ENCODE measurements around the gene INPP4A.

Gene INPP4A

GRCh38 chr2:98518101-98518500, 73.4 kb downstream of the INPP4A start:
- TF ChIP-seq, protein P1, sequence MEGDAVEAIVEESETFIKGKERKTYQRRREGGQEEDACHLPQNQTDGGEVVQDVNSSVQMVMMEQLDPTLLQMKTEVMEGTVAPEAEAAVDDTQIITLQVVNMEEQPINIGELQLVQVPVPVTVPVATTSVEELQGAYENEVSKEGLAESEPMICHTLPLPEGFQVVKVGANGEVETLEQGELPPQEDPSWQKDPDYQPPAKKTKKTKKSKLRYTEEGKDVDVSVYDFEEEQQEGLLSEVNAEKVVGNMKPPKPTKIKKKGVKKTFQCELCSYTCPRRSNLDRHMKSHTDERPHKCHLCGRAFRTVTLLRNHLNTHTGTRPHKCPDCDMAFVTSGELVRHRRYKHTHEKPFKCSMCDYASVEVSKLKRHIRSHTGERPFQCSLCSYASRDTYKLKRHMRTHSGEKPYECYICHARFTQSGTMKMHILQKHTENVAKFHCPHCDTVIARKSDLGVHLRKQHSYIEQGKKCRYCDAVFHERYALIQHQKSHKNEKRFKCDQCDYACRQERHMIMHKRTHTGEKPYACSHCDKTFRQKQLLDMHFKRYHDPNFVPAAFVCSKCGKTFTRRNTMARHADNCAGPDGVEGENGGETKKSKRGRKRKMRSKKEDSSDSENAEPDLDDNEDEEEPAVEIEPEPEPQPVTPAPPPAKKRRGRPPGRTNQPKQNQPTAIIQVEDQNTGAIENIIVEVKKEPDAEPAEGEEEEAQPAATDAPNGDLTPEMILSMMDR (IDR thresholded peaks at IDR 0.05; ENCODE audit: low read depth, low read length) = 0 out of 2 replicates have a peak, but pooled peaks have one; percentile 13
- no peak overlapping the region for H3K4me3 ChIP-seq (ENCODE audit: low read depth, low read length)

GRCh38 chr2:98519156-98519555, 74.5 kb downstream of the INPP4A start:
- H3K4me3 ChIP-seq (ENCODE audit: low read depth, low read length) = no peak overlapping the region
- TF ChIP-seq, protein P1 (IDR thresholded peaks at IDR 0.05; ENCODE audit: low read depth, low read length) = no peak

DNA sequence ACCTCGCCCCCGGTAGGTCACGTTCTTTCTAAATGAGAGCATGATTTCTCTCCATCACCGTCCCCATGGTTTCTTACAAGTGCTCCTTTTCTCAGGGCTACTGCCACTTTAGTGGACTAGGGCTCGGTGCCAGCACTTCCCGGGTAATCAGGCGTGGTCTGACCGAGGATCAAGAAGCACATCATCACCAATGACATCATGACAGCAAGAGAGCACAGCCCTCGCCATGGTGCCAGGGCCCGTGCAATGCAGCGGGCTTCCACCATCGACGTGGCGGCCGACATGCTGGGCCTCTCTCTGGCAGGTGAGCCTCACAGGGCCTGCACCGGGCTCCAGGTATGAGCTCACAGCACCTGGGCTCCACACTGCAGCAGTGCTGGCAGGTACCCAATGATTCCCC, 75.2 kb downstream of the INPP4A start:
- TF ChIP-seq, protein P1 (IDR thresholded peaks at IDR 0.05; ENCODE audit: low read depth, low read length) = no peak
- no peak overlapping the region for H3K4me3 ChIP-seq (ENCODE audit: low read depth, low read length)

DNA sequence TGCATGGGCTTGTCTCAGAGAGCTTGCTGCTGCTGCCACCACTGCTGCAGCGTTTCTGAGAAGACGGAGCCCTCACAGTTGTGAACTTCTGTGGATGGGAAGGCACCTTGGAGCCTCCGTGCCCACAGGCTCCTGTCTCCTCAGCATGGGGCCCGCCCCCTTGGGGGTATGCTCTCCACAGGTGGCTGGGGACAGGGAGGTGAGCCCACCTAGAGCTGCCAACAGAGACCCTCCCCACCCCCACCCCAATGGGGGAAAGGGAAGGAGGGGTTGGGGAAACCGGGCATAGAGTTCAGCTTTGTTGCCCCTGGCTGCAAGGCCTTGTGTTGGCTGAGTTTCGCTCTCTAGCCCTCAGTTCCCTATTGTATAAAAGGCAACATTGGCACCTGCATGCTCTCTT, 76.1 kb downstream of the INPP4A start:
- TF ChIP-seq, protein P1 (IDR thresholded peaks at IDR 0.05; ENCODE audit: low read depth, low read length) = no peak
- no peak overlapping the region for H3K4me3 ChIP-seq (ENCODE audit: low read depth, low read length)

DNA sequence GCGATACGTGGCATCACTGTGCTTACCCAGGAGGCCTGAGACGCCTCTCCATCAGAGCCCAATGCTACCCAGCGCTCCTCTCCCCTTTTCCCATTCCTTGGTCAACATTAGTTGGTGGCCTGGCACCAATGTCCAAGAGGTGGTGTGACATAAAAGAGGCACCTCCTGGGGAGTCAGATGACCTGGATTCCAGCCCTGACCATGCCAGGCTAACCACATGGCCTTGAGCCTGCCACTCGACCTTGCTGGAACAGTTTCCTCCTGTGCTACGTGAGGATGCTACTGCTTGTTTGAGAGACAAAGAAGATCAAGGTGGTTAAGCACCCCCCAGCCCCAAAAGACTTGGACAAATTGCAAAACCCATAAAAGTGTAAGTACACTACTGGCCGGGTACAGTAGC, 76.6 kb downstream of the INPP4A start:
- H3K4me3 ChIP-seq (ENCODE audit: low read depth, low read length) = no peak overlapping the region
- TF ChIP-seq, protein P1 (IDR thresholded peaks at IDR 0.05; ENCODE audit: low read depth, low read length) = no peak

GRCh38 chr2:98522854-98523253, 78.2 kb downstream of the INPP4A start:
- no peak overlapping the region for H3K4me3 ChIP-seq (ENCODE audit: low read depth, low read length)
- TF ChIP-seq, protein P1 (IDR thresholded peaks at IDR 0.05; ENCODE audit: low read depth, low read length) = no peak

- TF ChIP-seq, protein P1 (IDR thresholded peaks at IDR 0.05; ENCODE audit: low read depth, low read length) = no peak
These were observed 79.5 kb downstream of the INPP4A start for GRCh38 chr2:98524168-98524567.

More at GRCh38 chr2:98524168-98524567, 79.5 kb downstream of the INPP4A start:
- H3K4me3 ChIP-seq (ENCODE audit: low read depth, low read length) = no peak overlapping the region

All from WI38 (cell line).